ENCODE results near the gene MAN1A2. TPM values are rescaled to one million over a fixed set of nuclear protein-coding genes. Genes with fewer than 3 reads are reported as not detected.

The MAN1A2 gene
- total RNA-seq, 2 experiments from 2014 or later: 28.8 to 30.2 TPM

DNA sequence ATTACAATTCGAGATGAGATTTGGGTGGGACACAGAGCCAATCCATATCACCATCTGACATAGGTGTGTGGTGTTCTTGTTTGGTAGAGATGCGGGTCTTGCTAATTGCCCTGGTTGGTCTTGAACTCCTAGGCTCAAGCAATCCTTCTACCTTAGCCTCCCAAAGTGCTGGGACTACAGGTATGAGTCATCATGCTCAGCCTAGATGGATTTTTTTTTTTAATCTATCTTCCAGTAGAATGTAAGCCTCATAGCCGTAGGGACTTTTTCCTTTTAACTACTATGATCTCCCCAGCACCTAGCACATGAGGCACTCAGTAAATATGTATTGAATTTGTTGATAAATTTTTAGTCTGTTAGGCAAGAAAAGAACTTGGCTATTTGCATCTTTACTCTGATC lies 144.0 kb downstream of the MAN1A2 start:
- H3K36me3 Mint-ChIP-seq: peaks cover 2% of the 10 kb centered on the region
- no peak overlapping the region for H3K27ac Mint-ChIP-seq
- ATAC-seq (no peak), DNase-seq (no peak)
- H3K9me3 Mint-ChIP-seq (ENCODE audit: low read depth): no peaks in the 10 kb centered on the region
- CTCF ChIA-PET: interaction anchor here (0.9 to 4.4 kb wide), 5 partner anchors 163 to 247 kb away, joined by 3 to 78 read pairs (median 7); no protein-coding TSS in a partner anchor
- no peaks in the 10 kb centered on the region for H3K27me3 Mint-ChIP-seq
- H3K4me1 Mint-ChIP-seq: peaks cover 4% of the 10 kb centered on the region
- H3K4me3 Mint-ChIP-seq: no peak overlapping the region

DNA sequence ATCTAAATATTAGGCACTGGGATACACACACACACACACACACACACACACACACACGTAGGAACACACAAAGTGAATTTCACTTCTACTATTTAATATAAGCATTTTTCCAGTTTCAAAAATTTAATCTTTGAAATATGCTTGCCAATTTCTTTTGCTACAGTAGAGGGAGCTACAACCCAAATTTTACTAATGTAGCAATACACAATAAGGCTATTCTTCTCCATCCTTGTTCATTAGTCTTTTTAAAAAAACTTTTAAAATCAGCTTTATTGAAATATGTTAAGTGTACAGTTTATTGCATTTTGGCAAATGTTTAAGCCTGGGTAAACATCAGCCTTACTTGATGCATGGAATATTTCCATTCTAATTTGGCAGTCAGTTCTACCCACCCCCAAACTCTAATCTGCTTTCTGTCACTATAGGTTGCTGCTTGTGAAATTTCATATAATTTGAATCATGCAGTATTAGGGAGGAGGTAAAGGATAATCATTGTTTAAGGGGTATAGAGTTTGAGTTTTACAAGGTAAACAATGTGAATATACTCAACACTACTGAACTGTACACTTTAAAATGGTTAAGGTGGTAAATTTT lies 145.6 kb downstream of the MAN1A2 start:
- peaks cover 4% of the 10 kb centered on the region for H3K4me1 Mint-ChIP-seq
- H3K4me3 Mint-ChIP-seq: no peak overlapping the region
- CTCF ChIA-PET: interaction anchor here (0.8 to 4.4 kb wide), 9 partner anchors 10 to 383 kb away, joined by 3 to 78 read pairs (median 4); no protein-coding TSS in a partner anchor
- no peaks in the 10 kb centered on the region for H3K9me3 Mint-ChIP-seq (ENCODE audit: low read depth)
- DNase-seq (no peak), ATAC-seq (peak; percentile 55)
- H3K27me3 Mint-ChIP-seq: no peaks in the 10 kb centered on the region
- no peak overlapping the region for H3K27ac Mint-ChIP-seq
- H3K36me3 Mint-ChIP-seq: peaks cover 2% of the 10 kb centered on the region

DNA sequence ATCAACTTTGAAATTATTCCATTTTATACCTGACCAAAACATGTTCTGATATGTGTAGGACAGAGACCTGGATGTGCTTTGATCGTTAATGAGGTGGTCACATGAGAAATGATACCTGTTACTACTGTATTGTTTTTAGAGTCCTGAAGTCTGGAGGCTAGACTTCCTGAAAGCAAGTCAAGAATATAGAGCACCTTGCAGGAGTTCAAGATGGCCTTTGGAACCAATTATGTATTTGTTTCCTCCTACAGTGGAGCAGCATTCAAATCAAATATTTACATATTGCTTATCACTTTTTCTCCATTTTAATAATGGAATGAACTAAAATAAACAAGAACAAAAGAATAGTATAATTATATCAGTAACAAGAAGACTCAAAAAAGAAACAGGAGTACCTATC lies 155.9 kb downstream of the MAN1A2 start:
- no peak overlapping the region for H3K27ac Mint-ChIP-seq
- no peak for DNase-seq
- peaks cover 3% of the 10 kb centered on the region for H3K4me1 Mint-ChIP-seq
- H3K27me3 Mint-ChIP-seq: no peaks in the 10 kb centered on the region
- CTCF ChIA-PET: interaction anchor here (1.2 kb wide), 1 partner anchor 12 kb away, joined by 8 read pairs; no protein-coding TSS in a partner anchor
- ATAC-seq: no peak
- no peaks in the 10 kb centered on the region for H3K9me3 Mint-ChIP-seq (ENCODE audit: low read depth)
- H3K4me3 Mint-ChIP-seq: no peak overlapping the region
- H3K36me3 Mint-ChIP-seq: peaks cover 4% of the 10 kb centered on the region

DNA sequence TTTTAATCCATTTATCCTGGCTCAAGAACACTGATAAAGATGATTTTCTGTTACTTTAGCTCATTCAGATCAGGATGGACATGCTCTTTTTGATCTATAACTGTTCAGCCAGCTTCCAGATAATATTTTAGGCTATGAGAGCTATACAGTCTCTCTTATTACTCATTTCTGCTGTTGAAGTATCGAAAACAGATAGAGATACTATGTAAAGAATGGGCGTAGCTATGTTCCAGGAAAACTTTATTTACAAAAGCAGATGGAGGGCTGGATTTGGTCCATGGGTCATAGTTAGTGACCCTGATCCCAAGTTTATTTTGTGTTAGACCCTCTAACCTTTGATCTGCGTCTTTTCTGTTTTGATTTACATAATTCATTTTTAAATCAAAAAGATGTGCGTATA lies 159.8 kb downstream of the MAN1A2 start:
- CTCF ChIA-PET: interaction anchor here (0.9 to 1.2 kb wide), 2 partner anchors 9 to 226 kb away, joined by 4 read pairs; no protein-coding TSS in a partner anchor
- no peaks in the 10 kb centered on the region for H3K27me3 Mint-ChIP-seq

DNA sequence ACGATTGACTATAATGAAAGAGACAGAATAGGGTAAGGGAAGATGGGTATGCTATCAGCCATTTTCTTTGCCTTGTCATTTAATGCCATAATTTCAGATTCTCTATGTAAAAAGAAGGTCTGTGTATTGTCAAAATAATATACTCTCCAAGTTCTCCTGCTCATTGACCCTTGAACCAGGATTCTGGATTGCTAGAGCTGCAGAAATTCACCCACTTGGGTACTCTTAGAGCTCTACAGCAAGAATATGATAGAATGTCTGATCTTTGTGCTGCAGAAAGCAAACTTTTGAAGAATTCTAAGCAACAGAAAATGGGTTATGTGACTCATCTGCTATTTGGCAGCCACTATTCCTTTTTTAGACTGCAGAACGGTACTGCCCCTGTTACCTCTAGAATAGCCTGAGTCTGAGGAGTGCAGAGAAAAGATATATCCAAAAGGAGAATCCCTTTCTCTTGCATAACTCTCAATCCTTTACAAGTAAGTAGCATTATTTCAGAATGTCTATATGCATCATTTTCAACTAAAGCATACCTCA lies 160.4 kb downstream of the MAN1A2 start:
- CTCF ChIA-PET: interaction anchor here (0.9 to 2.0 kb wide), 4 partner anchors 8 to 227 kb away, joined by 3 to 7 read pairs (median 4); no protein-coding TSS in a partner anchor
- no peak overlapping the region for H3K27ac Mint-ChIP-seq
- no peaks in the 10 kb centered on the region for H3K27me3 Mint-ChIP-seq
- no peaks in the 10 kb centered on the region for H3K9me3 Mint-ChIP-seq (ENCODE audit: low read depth)
- no peak overlapping the region for H3K4me3 Mint-ChIP-seq
- DNase-seq (no peak), ATAC-seq (no peak)
- H3K4me1 Mint-ChIP-seq: peaks cover 4% of the 10 kb centered on the region
- H3K36me3 Mint-ChIP-seq: peaks cover 8% of the 10 kb centered on the region

More for the DNA sequence above, 159.8 kb downstream of the MAN1A2 start:
- DNase-seq: no peak
- Mint-ChIP-seq H3K36me3 (peaks cover 8% of the 10 kb centered on the region), H3K9me3 (ENCODE audit: low read depth) (no peaks in the 10 kb centered on the region), H3K27ac (no peak overlapping the region), H3K4me1 (peaks cover 4% of the 10 kb centered on the region), H3K4me3 (no peak overlapping the region)
- no peak for ATAC-seq

DNA sequence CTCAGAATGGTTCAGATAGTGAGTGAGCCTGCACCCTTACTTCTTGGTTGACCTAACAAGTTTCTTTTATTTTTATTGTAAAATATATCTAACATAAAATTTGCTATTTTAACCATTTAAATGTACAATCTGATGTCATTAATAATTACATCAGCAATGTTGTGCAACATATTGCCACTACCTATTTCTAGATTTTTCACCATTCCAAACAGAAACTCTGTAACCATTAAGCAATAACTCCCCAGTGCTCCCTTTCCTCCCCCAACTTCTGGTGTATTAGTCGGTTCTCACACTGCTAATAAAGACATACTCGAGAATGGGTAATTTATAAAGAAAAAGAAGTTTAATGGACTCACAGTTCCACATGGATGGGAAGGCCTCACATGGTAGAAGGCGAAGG lies 162.4 kb downstream of the MAN1A2 start:
- CTCF ChIA-PET: interaction anchor here (1.3 to 2.0 kb wide), 4 partner anchors 51 to 230 kb away, joined by 4 to 7 read pairs (median 5); no protein-coding TSS in a partner anchor
- Mint-ChIP-seq H3K27ac (no peak overlapping the region), H3K4me1 (peaks cover 4% of the 10 kb centered on the region), H3K4me3 (no peak overlapping the region), H3K9me3 (ENCODE audit: low read depth) (no peaks in the 10 kb centered on the region), H3K27me3 (no peaks in the 10 kb centered on the region), H3K36me3 (peaks cover 6% of the 10 kb centered on the region)
- ATAC-seq (no peak), DNase-seq (no peak)

DNA sequence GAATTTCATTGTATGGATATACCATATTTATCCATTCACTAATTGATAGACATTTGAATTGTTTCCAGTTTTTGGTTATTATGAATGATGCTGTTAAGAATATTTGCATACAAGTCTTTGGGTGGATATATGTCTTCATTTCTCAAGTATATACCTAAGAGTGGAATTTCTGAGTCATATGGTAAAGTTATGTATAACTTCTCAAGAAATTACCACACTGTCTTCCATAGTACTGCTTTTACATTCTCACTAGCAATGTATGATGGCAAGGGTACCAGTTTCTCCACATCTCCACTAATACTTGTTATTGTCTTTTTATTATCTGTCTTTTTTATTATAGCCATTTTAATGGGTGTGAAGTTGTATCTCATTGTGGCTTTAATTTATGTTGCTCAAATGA lies 164.0 kb downstream of the MAN1A2 start:
- Mint-ChIP-seq H3K9me3 (ENCODE audit: low read depth) (no peaks in the 10 kb centered on the region), H3K27me3 (no peaks in the 10 kb centered on the region), H3K4me3 (no peak overlapping the region), H3K27ac (no peak overlapping the region), H3K4me1 (peaks cover 4% of the 10 kb centered on the region), H3K36me3 (peaks cover 6% of the 10 kb centered on the region)
- DNase-seq: no peak
- ATAC-seq: no peak
- CTCF ChIA-PET: interaction anchor here (5.6 kb wide), 1 partner anchor 144 kb away, joined by 113 read pairs; no protein-coding TSS in a partner anchor

DNA sequence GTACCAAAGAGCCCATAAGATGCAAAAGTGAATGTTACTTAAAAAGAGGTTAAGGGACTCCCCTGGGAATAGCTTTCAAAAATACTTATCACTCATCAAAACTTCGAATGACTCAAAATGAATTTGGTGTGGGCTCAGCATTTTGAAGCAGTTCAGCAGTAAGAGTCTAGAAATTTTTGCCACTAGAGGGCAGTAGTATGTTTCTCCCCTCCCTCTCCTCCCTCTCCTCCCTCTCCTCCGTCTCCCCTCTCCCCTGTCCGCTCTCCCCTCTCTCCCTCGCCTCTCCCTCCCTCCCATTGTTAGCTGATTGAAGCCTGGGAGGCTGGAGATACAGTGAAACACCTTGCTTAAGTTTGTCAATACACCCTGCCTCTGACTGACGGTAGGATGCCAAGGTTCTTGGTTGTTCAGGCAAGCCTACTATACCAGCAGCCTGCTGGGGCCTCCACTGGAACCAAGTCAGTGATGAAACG lies 167.8 kb downstream of the MAN1A2 start:
- no peaks in the 10 kb centered on the region for H3K27me3 Mint-ChIP-seq
- DNase-seq (peak; percentile 55), ATAC-seq (peak; percentile 92)
- H3K4me1 Mint-ChIP-seq: peaks cover 5% of the 10 kb centered on the region
- H3K4me3 Mint-ChIP-seq: no peak overlapping the region
- H3K9me3 Mint-ChIP-seq (ENCODE audit: low read depth): no peaks in the 10 kb centered on the region
- CTCF ChIA-PET: interaction anchor here (0.6 to 10.5 kb wide), 66 partner anchors 10 to 475 kb away, joined by 3 to 261 read pairs (median 5); partner anchors contain the start of genes GDAP2, TTF2 and WDR3
- H3K36me3 Mint-ChIP-seq: peaks cover 1% of the 10 kb centered on the region
- no peak overlapping the region for H3K27ac Mint-ChIP-seq

DNA sequence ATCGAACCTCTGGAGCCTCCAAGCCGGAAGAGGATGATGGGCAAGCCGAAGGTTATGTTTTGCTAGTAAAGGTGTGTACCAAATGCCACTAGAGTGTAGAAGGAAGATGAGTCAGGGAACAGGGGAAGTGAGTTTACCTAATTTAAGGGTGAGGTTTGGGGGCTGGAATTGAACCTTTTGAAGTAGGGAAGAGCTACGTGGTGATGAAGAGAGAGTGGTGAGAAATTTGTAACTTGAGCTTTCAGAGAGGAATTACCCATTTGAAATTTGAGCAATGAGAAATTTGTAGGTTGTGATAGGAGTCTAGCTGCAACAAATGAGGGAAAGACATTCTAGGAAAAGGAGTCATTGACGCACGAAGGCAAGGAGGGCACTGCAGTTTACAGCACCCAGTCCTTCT lies 168.6 kb downstream of the MAN1A2 start:
- no peak overlapping the region for H3K27ac Mint-ChIP-seq
- peaks cover 9% of the 10 kb centered on the region for H3K4me1 Mint-ChIP-seq
- CTCF ChIA-PET: interaction anchor here (0.6 to 10.5 kb wide), 37 partner anchors 9 to 394 kb away, joined by 3 to 261 read pairs (median 5); partner anchors contain the start of genes GDAP2 and WDR3
- H3K9me3 Mint-ChIP-seq (ENCODE audit: low read depth): no peaks in the 10 kb centered on the region
- H3K27me3 Mint-ChIP-seq: no peaks in the 10 kb centered on the region
- peaks cover 1% of the 10 kb centered on the region for H3K36me3 Mint-ChIP-seq
- H3K4me3 Mint-ChIP-seq: no peak overlapping the region
- ATAC-seq (no peak), DNase-seq (no peak)

DNA sequence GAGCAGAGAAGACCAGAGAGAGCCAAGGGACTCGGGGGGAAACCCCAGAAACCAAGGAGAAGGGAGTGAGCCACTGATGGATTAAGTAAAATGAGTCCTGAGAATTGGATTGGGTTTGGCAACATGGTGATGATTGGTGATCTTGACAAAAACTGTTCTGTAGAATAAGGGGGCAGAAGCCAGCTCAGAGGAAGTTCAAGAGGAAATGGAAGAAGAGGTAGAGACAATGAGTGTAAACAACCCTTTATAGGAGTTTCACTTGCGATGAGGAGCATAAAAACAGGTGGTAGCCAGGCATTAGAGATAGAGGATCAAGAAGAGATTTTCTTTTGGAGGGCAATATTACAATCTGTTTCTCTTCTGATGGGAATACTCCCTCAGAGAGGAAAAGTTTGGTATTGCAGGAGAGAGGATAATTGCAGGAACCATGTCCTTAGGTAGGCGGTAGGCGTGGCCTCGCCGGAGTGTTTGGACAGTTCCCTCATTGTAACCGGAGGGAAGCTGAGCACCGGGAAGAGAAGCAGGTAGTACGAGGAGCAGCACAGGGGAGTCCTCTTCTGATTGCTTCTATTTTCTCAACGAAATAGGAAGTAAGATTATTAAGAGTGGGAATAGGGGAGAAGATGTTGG lies 170.2 kb downstream of the MAN1A2 start:
- CTCF ChIA-PET: interaction anchor here (1.0 to 10.5 kb wide), 4 partner anchors 69 to 219 kb away, joined by 4 to 261 read pairs (median 11); partner anchors contain the start of gene TENT5C
- no peak for DNase-seq
- H3K4me3 Mint-ChIP-seq: no peak overlapping the region
- H3K4me1 Mint-ChIP-seq: peaks cover 14% of the 10 kb centered on the region
- ATAC-seq: no peak
- peaks cover 1% of the 10 kb centered on the region for H3K36me3 Mint-ChIP-seq
- no peaks in the 10 kb centered on the region for H3K27me3 Mint-ChIP-seq
- no peak overlapping the region for H3K27ac Mint-ChIP-seq
- H3K9me3 Mint-ChIP-seq (ENCODE audit: low read depth): no peaks in the 10 kb centered on the region

DNA sequence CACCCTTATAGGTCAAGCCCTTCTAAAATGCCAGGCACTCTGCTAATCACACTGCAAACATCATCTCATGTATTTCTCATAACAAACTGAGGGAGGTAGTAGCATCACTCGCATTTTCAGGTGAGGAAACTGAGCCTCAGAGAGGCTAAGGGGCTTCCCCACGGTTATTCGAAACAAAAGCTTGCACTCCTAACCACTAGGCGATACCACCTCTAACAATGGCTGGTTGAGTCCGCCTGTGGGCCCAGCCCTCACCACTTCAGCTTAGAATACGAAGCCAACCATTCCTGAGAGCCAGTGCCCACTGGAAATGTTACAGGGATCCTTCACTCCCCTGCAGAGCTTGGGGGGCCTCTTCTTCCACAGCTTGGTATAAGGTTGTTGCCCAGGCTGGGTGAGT lies 173.3 kb downstream of the MAN1A2 start:
- DNase-seq (no peak), ATAC-seq (no peak)
- Mint-ChIP-seq H3K4me3 (no peak overlapping the region), H3K4me1 (peaks cover 24% of the 10 kb centered on the region), H3K27ac (no peak overlapping the region), H3K27me3 (no peaks in the 10 kb centered on the region), H3K9me3 (ENCODE audit: low read depth) (no peaks in the 10 kb centered on the region), H3K36me3 (no peaks in the 10 kb centered on the region)
- CTCF ChIA-PET: interaction anchor here (0.7 to 10.5 kb wide), 4 partner anchors 12 to 216 kb away, joined by 3 to 261 read pairs (median 8); no protein-coding TSS in a partner anchor

DNA sequence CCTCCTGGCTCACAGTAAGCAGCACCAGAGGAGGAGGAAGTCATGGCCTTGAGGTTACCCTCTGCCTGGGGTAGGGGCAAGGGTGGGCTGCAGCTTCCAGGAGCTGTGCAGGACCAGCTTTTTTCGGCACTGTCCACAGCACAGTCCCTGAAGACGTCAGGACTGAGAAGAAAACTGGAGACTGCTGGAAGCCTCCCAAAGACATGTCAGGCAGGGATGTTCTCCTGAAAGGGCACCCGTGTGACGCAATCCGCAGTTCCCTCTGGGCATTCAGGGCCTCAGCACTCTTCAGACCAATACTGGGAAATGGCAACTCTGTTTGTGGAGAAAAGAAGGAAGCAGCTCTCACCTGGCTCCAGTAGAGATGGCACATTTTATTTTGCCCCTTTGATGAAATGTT lies 173.8 kb downstream of the MAN1A2 start:
- DNase-seq (no peak), ATAC-seq (no peak)
- no peaks in the 10 kb centered on the region for H3K27me3 Mint-ChIP-seq
- CTCF ChIA-PET: interaction anchor here (0.7 to 10.5 kb wide), 5 partner anchors 12 to 375 kb away, joined by 3 to 261 read pairs (median 4); no protein-coding TSS in a partner anchor
- peaks cover 24% of the 10 kb centered on the region for H3K4me1 Mint-ChIP-seq
- H3K9me3 Mint-ChIP-seq (ENCODE audit: low read depth): no peaks in the 10 kb centered on the region
- H3K36me3 Mint-ChIP-seq: no peaks in the 10 kb centered on the region
- H3K27ac Mint-ChIP-seq: no peak overlapping the region
- no peak overlapping the region for H3K4me3 Mint-ChIP-seq

DNA sequence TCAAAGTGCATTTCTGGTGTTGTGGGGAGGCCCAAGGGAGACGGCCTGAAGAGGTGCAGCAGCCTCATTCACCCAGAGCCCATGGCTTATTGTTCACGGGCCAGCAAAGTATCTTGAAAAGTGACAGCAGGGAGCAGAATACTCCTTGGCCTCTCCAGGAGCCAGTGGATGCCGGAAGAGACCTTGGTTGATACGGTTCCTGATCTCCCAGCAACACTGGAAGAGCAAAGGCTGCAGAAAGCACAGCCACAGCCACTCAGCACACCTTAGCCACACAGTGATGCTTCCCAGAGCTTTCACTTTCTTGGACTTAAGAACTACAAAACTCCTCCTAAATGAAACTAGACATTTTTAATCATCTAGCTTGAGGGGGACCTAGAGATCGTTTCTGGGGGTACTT lies 174.3 kb downstream of the MAN1A2 start:
- H3K36me3 Mint-ChIP-seq: no peaks in the 10 kb centered on the region
- CTCF ChIA-PET: interaction anchor here (0.8 to 10.5 kb wide), 5 partner anchors 11 to 374 kb away, joined by 3 to 261 read pairs (median 3); no protein-coding TSS in a partner anchor

More for the DNA sequence above, 174.3 kb downstream of the MAN1A2 start:
- Mint-ChIP-seq H3K27me3 (peaks cover 2% of the 10 kb centered on the region), H3K4me3 (no peak overlapping the region), H3K27ac (no peak overlapping the region), H3K4me1 (peaks cover 24% of the 10 kb centered on the region), H3K9me3 (ENCODE audit: low read depth) (no peaks in the 10 kb centered on the region)
- DNase-seq (no peak), ATAC-seq (no peak)
